Limb (tissue), 2 donors: ENCODE results near the gene C3orf18.

Experiments
- DNase-seq, 2 donors: peaks; one replicate each; pipeline ENCODE4 v3.0.0-alpha.2; 2016; ENCODE audit errors: extremely low spot score in 2 of 2

The C3orf18 gene

GRCh38 chr3:50551054-50551659 is 16.4 kb downstream of the C3orf18 start:
- DNase-seq, result no peak

GRCh38 chr3:50550079-50550736 is 17.3 kb downstream of the C3orf18 start:
- DNase-seq, result peak; percentile 49 to 85

GRCh38 chr3:50549226-50549625 is 18.3 kb downstream of the C3orf18 start:
- DNase-seq, result no peak

GRCh38 chr3:50545781-50546180 is 21.8 kb downstream of the C3orf18 start:
- DNase-seq, result no peak

GRCh38 chr3:50542177-50543034 is 25.1 kb downstream of the C3orf18 start:
- peak; percentile 71 to 87 for DNase-seq

GRCh38 chr3:50539356-50540286 is 27.9 kb downstream of the C3orf18 start:
- no peak for DNase-seq

GRCh38 chr3:50537421-50538129 is 30.0 kb downstream of the C3orf18 start:
- no peak for DNase-seq

GRCh38 chr3:50536471-50537180 is 30.9 kb downstream of the C3orf18 start:
- no peak for DNase-seq

GRCh38 chr3:50534681-50535330 is 32.7 kb downstream of the C3orf18 start:
- no peak for DNase-seq

- DNase-seq, result no peak
Observed at GRCh38 chr3:50533807-50534461, 33.6 kb downstream of the C3orf18 start.

- DNase-seq, result no peak
Observed at GRCh38 chr3:50533316-50533715, 34.2 kb downstream of the C3orf18 start.

- DNase-seq, result no peak
Observed at GRCh38 chr3:50532062-50532705, 35.4 kb downstream of the C3orf18 start.

GRCh38 chr3:50531201-50531600 is 36.3 kb downstream of the C3orf18 start:
- no peak for DNase-seq

- DNase-seq, result no peak
Observed at GRCh38 chr3:50530001-50530970, 37.3 kb downstream of the C3orf18 start.

GRCh38 chr3:50525987-50526386 is 41.6 kb downstream of the C3orf18 start:
- DNase-seq, result peak in 1 of 2 donors; percentile 63

GRCh38 chr3:50525191-50525910 is 42.2 kb downstream of the C3orf18 start:
- DNase-seq, result no peak

- DNase-seq, result no peak
Observed at GRCh38 chr3:50524746-50525145, 42.8 kb downstream of the C3orf18 start.
